SK-N-MC (cell line): ENCODE results near the gene CLRN2.
"Not testable (repeated sequence)": the region's sequence is repeated elsewhere in the genome, so short reads cannot be mapped to it uniquely, and the experiment has no call there.

ENCODE experiments used
- DNase-seq: peaks from one replicate; pipeline ENCODE4 v3.0.0-alpha.2; 2011; ENCODE audit warnings: low read depth, low spot score
- H3K27ac ChIP-seq: fragments of 200-600 bp; sonication (generic); 2 replicates; pipeline ENCODE4 v1.5.1; 2016; ENCODE audit warnings: mixed run types
- H3K36me3 ChIP-seq: fragments of 200-600 bp; sonication (generic); 2 replicates; pipeline ENCODE4 v1.6.1; 2017; ENCODE audit warnings: antibody characterized with exemption, low read length, mixed read lengths; ENCODE audit not compliant: insufficient read depth
- H3K4me3 ChIP-seq: fragments of 200-600 bp; sonication (generic); 2 replicates; pipeline ENCODE4 v1.5.1; 2016
- H3K9ac ChIP-seq: fragments of 200-600 bp; sonication (generic); 2 replicates; pipeline ENCODE4 v1.8.0; 2017; ENCODE audit warnings: mixed run types, mixed read lengths; ENCODE audit not compliant: insufficient read length
- H3K9me3 ChIP-seq: fragments of 200-600 bp; sonication (generic); 2 replicates; pipeline ENCODE4 v1.6.1; 2017; ENCODE audit warnings: low read depth, mild to moderate bottlenecking, antibody characterized with exemption, low read length, moderate library complexity, mixed read lengths
- EZH2 ChIP-seq: fragments of 200-600 bp; sonication (generic); IDR thresholded peaks from one replicate; pipeline ENCODE4 v1.6.1; 2017; ENCODE audit warnings: antibody characterized with exemption
- FOXP2 ChIP-seq: optimal IDR thresholded peaks from 2 replicates; pipeline ENCODE3; 2011; ENCODE audit warnings: mild to moderate bottlenecking, moderate library complexity; ENCODE audit not compliant: insufficient read depth; ENCODE audit errors: extremely low read length, control extremely low read depth
- POLR2AphosphoS5 ChIP-seq: IDR thresholded peaks from 2 replicates; pipeline ENCODE4 v1.6.1; 2012; ENCODE audit warnings: mild to moderate bottlenecking, low read depth, low read length, borderline replicate concordance

Gene CLRN2

DNA sequence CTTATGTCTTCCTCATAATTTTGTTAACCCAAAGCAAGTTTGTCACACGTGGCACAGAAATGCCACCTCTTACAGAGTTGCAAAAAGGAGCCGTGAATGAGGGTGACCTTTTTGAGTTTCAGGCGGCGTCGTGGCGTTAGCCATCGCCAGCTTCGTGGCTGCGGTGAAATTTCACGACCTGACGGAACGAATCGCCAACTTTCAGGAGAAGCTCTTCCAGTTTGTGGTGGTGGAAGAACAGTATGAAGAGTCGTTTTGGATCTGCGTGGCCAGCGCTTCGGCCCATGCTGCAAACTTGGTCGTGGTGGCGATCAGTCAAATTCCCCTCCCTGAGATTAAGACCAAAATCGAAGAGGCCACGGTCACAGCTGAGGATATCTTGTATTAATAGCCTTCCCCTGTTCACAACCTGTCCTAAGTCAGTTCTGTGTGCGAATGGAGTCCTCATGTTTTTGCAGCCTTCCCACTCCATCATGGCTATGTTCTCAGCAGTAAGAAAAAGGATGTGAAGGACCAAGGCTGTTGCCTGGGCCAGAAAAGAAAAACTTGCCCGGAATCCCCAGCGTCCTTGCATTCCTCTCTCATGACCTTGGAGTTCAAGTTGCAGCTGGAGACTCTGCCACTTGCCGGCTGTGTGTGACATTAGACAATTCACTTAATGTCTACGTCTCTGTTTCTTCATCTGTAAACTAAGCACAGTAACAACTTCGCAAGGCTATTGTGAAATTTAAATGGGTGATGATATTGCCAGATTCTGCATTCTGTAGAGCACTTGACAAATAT lies 11.9 kb downstream of the CLRN2 start:
- Histone ChIP-seq H3K9me3 (no peaks in the 10 kb centered on the region), H3K36me3 (no peaks in the 10 kb centered on the region), H3K27ac (no peak overlapping the region), H3K4me3 (no peak overlapping the region), H3K9ac (no peak overlapping the region)
- TF ChIP-seq POLR2AphosphoS5: no peak
- DNase-seq: no peak

DNA sequence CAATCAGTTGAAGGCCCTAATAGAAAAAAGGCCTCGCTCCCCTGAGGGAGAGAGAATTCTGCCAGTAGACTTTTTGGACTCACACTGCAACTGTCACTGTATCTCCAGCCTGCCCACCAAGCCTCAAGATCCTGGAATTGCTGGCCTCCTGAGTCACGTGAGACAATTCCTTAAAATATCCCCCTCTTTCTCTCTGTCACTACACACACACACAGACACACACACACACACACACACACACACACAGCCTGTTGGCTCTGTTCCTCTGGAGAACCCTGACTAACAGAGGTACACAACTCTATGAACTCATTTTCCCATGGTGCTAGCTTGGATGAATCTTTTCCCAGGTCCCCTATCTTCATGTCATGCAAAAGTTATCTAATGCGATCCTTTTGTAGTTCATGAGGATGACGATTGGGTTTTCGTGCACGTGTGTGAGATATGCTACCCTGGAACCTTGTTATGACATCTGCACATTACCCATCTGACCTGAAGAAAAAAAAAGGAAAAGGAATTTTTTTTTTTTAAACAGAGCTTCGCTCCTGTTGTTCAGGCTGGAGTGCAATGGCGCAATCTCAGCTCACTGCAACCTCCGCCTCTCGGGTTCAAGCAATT lies 13.7 kb downstream of the CLRN2 start:
- DNase-seq: no peak
- no peak overlapping the region for H3K9ac ChIP-seq
- H3K27ac ChIP-seq: no peak overlapping the region
- no peaks in the 10 kb centered on the region for H3K36me3 ChIP-seq
- TF ChIP-seq EZH2 (no peak), FOXP2 (no peak), POLR2AphosphoS5 (no peak)
- no peaks in the 10 kb centered on the region for H3K9me3 ChIP-seq
- H3K4me3 ChIP-seq: no peak overlapping the region

DNA sequence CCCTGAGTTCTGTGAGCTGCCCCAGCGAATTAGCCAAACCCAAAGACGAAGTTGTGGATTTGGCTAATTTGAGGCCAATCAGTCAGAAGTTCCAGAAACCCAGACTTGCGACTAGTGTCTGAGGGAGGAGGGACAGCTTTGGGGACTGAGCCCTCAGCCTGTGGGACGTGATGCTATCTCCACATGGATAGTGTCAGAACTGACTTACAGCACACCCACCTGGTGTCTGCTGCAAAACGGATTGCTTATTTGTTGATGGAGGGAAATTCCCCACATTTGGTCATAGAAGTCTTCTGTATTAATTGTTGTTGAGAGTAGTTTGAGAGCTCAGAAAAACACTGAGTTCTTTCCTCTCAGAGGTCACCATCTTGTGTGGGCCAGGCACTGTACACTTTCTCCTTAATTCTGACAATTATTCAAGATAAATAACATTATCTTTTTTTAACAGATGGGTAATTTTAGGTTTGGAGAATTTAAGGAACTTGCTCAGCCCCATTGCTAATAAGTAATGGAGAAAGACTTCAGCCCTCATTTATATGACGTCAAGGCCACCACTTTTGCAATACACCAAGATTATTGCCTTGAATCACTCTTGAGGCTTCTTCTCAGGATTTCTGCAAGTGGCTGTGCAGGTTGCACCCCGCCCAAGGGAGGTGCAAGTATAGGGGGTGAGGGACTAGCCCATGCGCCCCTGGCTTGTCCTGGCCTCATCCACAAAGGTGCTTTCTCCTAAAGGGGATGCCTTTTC lies 16.7 kb downstream of the CLRN2 start:
- Histone ChIP-seq H3K9me3 (no peaks in the 10 kb centered on the region), H3K27ac (no peak overlapping the region), H3K9ac (no peak overlapping the region), H3K4me3 (no peak overlapping the region), H3K36me3 (no peaks in the 10 kb centered on the region)
- no peak for TF ChIP-seq FOXP2
- no peak for TF ChIP-seq POLR2AphosphoS5
- TF ChIP-seq EZH2: no peak
- no peak for DNase-seq

DNA sequence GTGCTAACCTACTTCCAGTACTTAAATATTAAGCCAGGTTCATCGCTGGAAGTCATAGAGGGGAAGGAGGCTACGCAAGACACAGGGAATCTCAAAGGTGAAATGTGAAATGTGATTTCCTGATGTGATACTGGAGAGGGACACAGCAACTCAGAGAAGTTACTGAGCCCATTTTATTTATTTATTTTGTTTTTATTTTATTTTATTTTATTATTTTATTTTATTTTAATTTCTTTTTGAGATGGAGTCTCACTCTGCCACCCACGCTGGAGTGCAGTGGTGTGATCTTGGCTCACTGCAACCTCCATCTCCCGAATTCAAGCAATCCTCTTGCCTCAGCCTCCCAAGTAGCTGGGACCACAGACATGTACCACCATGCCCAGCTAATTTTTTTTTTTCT lies 19.7 kb downstream of the CLRN2 start:
- H3K36me3 ChIP-seq: no peaks in the 10 kb centered on the region
- DNase-seq: no peak
- no peak overlapping the region for H3K4me3 ChIP-seq
- no peak overlapping the region for H3K27ac ChIP-seq
- no peak overlapping the region for H3K9ac ChIP-seq
- no peak for TF ChIP-seq EZH2
- no peak for TF ChIP-seq POLR2AphosphoS5
- no peak for TF ChIP-seq FOXP2
- no peaks in the 10 kb centered on the region for H3K9me3 ChIP-seq

DNA sequence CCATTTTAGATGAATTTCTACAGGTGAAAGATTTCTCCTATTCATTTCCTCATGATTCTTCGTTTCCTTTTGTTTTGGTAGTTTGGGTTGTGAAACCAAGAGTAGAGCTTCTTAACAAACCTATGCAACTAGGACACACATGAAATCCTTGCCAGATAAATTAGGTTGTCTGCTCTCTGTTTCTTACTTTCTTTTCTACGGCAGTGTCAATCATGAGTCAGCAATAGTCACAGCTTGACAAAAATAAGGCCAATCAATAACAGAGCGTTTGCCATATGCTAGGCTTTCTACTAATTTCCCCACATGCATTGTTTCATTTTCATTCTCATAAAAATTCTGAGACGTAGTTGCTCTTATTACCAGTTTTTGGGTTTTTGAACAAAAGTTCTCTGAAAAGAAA lies 20.3 kb downstream of the CLRN2 start:
- Histone ChIP-seq H3K9ac (no peak overlapping the region), H3K9me3 (no peaks in the 10 kb centered on the region), H3K27ac (no peak overlapping the region), H3K36me3 (no peaks in the 10 kb centered on the region), H3K4me3 (no peak overlapping the region)
- no peak for DNase-seq
- no peak for TF ChIP-seq FOXP2
- no peak for TF ChIP-seq POLR2AphosphoS5
- no peak for TF ChIP-seq EZH2

DNA sequence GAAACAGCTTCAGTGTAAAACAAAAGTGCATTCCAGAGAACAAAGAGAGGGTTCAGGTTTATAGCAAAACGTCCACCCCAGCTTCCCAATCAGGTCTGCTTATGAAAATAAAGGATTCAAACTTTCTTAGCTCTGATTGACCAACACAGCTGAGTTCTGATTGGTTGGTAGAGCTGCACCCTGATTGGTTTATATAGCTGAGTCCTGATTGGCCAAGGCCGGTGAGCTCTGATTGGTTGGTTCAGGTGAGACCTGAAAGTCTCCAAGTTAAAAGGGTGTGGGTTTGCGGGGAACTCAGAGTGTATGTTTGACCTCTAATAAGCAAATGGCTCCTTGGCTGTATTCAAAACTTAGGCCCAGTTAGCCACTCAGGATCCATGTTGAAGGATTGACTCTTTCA lies 20.9 kb downstream of the CLRN2 start:
- Histone ChIP-seq H3K9me3 (no peaks in the 10 kb centered on the region), H3K36me3 (no peaks in the 10 kb centered on the region), H3K9ac (no peak overlapping the region), H3K4me3 (no peak overlapping the region), H3K27ac (no peak overlapping the region)
- no peak for DNase-seq
- TF ChIP-seq FOXP2 (no peak), EZH2 (no peak)

DNA sequence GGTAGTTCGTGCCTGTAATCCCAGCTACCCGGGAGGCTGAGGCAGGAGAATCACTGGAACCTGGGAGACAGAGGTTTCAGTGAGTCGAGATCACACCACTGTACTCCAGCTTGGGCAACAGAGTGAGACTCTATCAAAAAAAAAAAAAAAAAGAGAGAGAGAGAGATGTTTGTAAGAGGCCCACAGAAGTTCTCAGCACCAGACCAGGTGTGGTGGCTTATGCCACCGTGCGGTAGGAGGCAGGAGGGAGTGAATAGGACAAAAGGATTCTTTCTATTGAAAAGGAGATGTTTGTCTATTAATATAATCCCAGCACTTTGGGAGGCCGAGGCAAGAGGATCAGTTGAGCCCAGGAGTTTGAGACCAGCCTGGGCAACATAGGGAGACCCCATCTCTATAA lies 22.1 kb downstream of the CLRN2 start:
- DNase-seq, H3K4me3 ChIP-seq, H3K9me3 ChIP-seq, H3K9ac ChIP-seq, H3K27ac ChIP-seq, H3K36me3 ChIP-seq: not testable (repeated sequence)

DNA sequence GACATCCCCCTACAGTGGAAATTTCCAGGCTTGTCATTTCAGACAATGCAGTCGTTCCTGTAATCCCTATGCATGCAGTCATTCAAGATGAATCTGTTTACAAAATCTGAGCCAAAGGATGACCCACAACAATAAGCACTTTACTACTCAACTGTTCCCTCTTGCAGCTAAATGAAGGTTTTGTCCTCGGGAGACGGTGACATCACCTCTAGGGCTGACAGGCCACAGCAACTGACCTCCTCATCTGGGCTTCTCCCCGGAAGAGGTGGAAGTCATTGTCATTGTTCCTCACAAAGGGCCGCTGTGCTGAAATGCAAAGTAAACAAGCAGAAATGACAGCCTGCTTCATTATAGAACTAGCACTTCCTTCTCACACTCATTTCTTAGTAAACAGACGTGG lies 29.2 kb downstream of the CLRN2 start:
- DNase-seq: no peak
- Histone ChIP-seq H3K4me3 (no peak overlapping the region), H3K9ac (no peak overlapping the region)

More for the DNA sequence above, 29.2 kb downstream of the CLRN2 start:
- no peaks in the 10 kb centered on the region for H3K36me3 ChIP-seq
- H3K27ac ChIP-seq: no peak overlapping the region
- no peaks in the 10 kb centered on the region for H3K9me3 ChIP-seq
- TF ChIP-seq EZH2: no peak
- no peak for TF ChIP-seq POLR2AphosphoS5
- TF ChIP-seq FOXP2: no peak
